GM04503 (cell line): Measurements from ENCODE around the gene CCDC136.
A peak's percentile ranks its signal among the peaks of the same experiment; 100 is the strongest.

ENCODE experiments used
- DNase-seq: peaks from one replicate; pipeline ENCODE4 v3.0.0-alpha.2; 2012; ENCODE audit warnings: low read depth

Gene CCDC136

GRCh38 chr7:128791121-128791971 lies at the start of gene CCDC136:
TSS of gene CCDC136 (plus strand) at chr7:128791968. CDS start at chr7:128792412, 444 bp downstream.
- no peak for DNase-seq

- peak; percentile 80 for DNase-seq
These were observed 49.6 kb upstream of the CCDC136 start for GRCh38 chr7:128742206-128742605.

- no peak for DNase-seq
These were observed 48.5 kb upstream of the CCDC136 start for GRCh38 chr7:128743112-128743772.

GRCh38 chr7:128744366-128744905 lies 47.3 kb upstream of the CCDC136 start:
- no peak for DNase-seq

- no peak for DNase-seq
These were observed 46.1 kb upstream of the CCDC136 start for GRCh38 chr7:128745706-128746105.

GRCh38 chr7:128747327-128748079 lies 44.3 kb upstream of the CCDC136 start:
- DNase-seq = no peak

GRCh38 chr7:128752251-128752650 lies 39.5 kb upstream of the CCDC136 start:
- no peak for DNase-seq

- DNase-seq = no peak
These were observed 36.5 kb upstream of the CCDC136 start for GRCh38 chr7:128755075-128755818.

- peak; percentile 97 for DNase-seq
These were observed 35.8 kb upstream of the CCDC136 start for GRCh38 chr7:128755819-128756476.

- no peak for DNase-seq
These were observed 34.6 kb upstream of the CCDC136 start for GRCh38 chr7:128757203-128757602.

- DNase-seq = no peak
These were observed 33.2 kb upstream of the CCDC136 start for GRCh38 chr7:128758553-128758952.

- no peak for DNase-seq
These were observed 32.5 kb upstream of the CCDC136 start for GRCh38 chr7:128759242-128759641.

- no peak for DNase-seq
These were observed 28.2 kb upstream of the CCDC136 start for GRCh38 chr7:128763541-128763940.

- no peak for DNase-seq
These were observed 24.2 kb upstream of the CCDC136 start for GRCh38 chr7:128767475-128768110.

- no peak for DNase-seq
These were observed 21.5 kb upstream of the CCDC136 start for GRCh38 chr7:128770233-128770632.

- no peak for DNase-seq
These were observed 18.2 kb upstream of the CCDC136 start for GRCh38 chr7:128773604-128774003.

- DNase-seq = no peak
These were observed 17.6 kb upstream of the CCDC136 start for GRCh38 chr7:128774029-128774689.

GRCh38 chr7:128774921-128775320 lies 16.8 kb upstream of the CCDC136 start:
- no peak for DNase-seq

- no peak for DNase-seq
These were observed 15.9 kb upstream of the CCDC136 start, which contains the start of gene OPN1SW for GRCh38 chr7:128775744-128776474. TSS of gene OPN1SW (minus strand) at chr7:128775794. CDS start at chr7:128775781, 13 bp downstream.
